HepG2 (cell line): Measurements from ENCODE around the gene FAM111A. TPM values are rescaled to one million over a fixed set of nuclear protein-coding genes. Genes with fewer than 3 reads are reported as not detected.
A peak's percentile ranks its signal among the peaks of the same experiment; 100 is the strongest.

Experiments
- IRF9 ChIP-seq: sonication (generic); formaldehyde crosslinking; IDR thresholded peaks from 2 replicates; pipeline ENCODE4 v1.8.0; 2022; ENCODE audit warnings: missing genetic modification reagents, mild to moderate bottlenecking, borderline replicate concordance
- KLF11 ChIP-seq: IDR thresholded peaks from 2 replicates; pipeline ENCODE4 v1.6.1; 2016; ENCODE audit warnings: missing compliant biosample characterization
- MED8 ChIP-seq: sonication (generic); formaldehyde crosslinking; IDR thresholded peaks from 2 replicates; pipeline ENCODE4 v1.8.1; 2023; ENCODE audit warnings: mild to moderate bottlenecking, missing genetic modification reagents; ENCODE audit not compliant: insufficient replicate concordance
- MLLT10 ChIP-seq: sonication (generic); formaldehyde crosslinking; IDR thresholded peaks from 2 replicates; pipeline ENCODE4 v1.4.0; 2020; ENCODE audit warnings: missing genetic modification reagents
- NFAT5 ChIP-seq: sonication (generic); formaldehyde crosslinking; IDR thresholded peaks from 2 replicates; pipeline ENCODE4 v1.4.0; 2020; ENCODE audit warnings: missing genetic modification reagents
- PAXIP1 ChIP-seq: sonication (generic); formaldehyde crosslinking; conservative IDR thresholded peaks from 2 replicates; pipeline ENCODE4 v1.4.0; 2020; ENCODE audit warnings: mild to moderate bottlenecking, missing genetic modification reagents, moderate library complexity
- RARA ChIP-seq: IDR thresholded peaks from 2 replicates; pipeline ENCODE4 v1.6.1; 2016; ENCODE audit warnings: missing genetic modification reagents, missing compliant biosample characterization
- REST ChIP-seq, 2 experiments: IDR thresholded peaks; 2 replicates each; pipeline ENCODE4 v1.6.1; 2011 to 2012; ENCODE audit warnings: low read length in 2 of 2, borderline replicate concordance in 1 of 2, low read depth in 1 of 2, mild to moderate bottlenecking in 1 of 2, moderate library complexity in 1 of 2
- SAP130 ChIP-seq: IDR thresholded peaks from 2 replicates; pipeline ENCODE4 v1.6.1; 2016; ENCODE audit warnings: low read depth
- THRA ChIP-seq: sonication (generic); formaldehyde crosslinking; IDR thresholded peaks from 2 replicates; pipeline ENCODE4 v1.4.0; 2020; ENCODE audit warnings: missing genetic modification reagents, borderline replicate concordance
- ZMYM2 ChIP-seq: sonication (generic); formaldehyde crosslinking; IDR thresholded peaks from 2 replicates; pipeline ENCODE4 v1.8.0; 2022; ENCODE audit warnings: mild to moderate bottlenecking, missing genetic modification reagents
- ZNF709 ChIP-seq: sonication (generic); formaldehyde crosslinking; IDR thresholded peaks from 2 replicates; pipeline ENCODE4 v1.5.0; 2020; ENCODE audit warnings: mild to moderate bottlenecking, missing genetic modification reagents
- ZZZ3 ChIP-seq: sonication (generic); formaldehyde crosslinking; IDR thresholded peaks from 2 replicates; pipeline ENCODE4 v1.4.0; 2020; ENCODE audit warnings: missing genetic modification reagents, mild to moderate bottlenecking, borderline replicate concordance
- polyA plus RNA-seq, 8 experiments: library from polyadenylated mRNA; depleted of rRNA in 3 of 8; stranded (reverse) in 7 of 8; unstranded in 1 of 8; fragments of >200 nt; fragmentation: Illumina TruSeq in 4 of 8; extraction: Trizol in 4 of 8; gene quantifications; 2 replicates each; pipeline versions ENCODE4 v1.2.1 to v1.2.3, GENCODE V29; 2011 to 2016; ENCODE audit warnings: low read depth in 4 of 8, missing spikeins in 1 of 8, mixed read lengths in 1 of 8; ENCODE audit not compliant: insufficient read depth in 1 of 8
- total RNA-seq, 5 experiments: library from RNA; depleted of rRNA; stranded (reverse); fragments of >200 nt; fragmentation: Illumina TruSeq; extraction: Trizol; gene quantifications; 2 replicates each; pipeline ENCODE4 v1.2.3, GENCODE V29; 2016; ENCODE audit warnings: low read depth in 1 of 5

FAM111A gene
- total and polyA plus RNA-seq, 2 of the 13 experiments (the other 11 are each of a cell fraction or from before 2014, with no cell fraction given): 3.2 to 13.5 TPM

GRCh38 chr11:59171508-59172322 lies 29.1 kb downstream of the FAM111A start, which contains the start of gene DTX4 (continued):
- TF ChIP-seq REST (IDR thresholded peaks at IDR 0.05; ENCODE audit: borderline replicate concordance in 1 of 2, low read depth in 1 of 2, low read length in 2 of 2): no peak
- no peak for TF ChIP-seq KLF11 (CRISPR knock-in tag)
- no peak for TF ChIP-seq ZZZ3 (CRISPR knock-in tag)
- no peak for TF ChIP-seq THRA (CRISPR knock-in tag)
- no peak for TF ChIP-seq ZMYM2 (CRISPR knock-in tag)
- TF ChIP-seq MLLT10: no peak
- peak; percentile 45 for TF ChIP-seq SAP130 (CRISPR knock-in tag)
- TF ChIP-seq ZNF709 (CRISPR knock-in tag): no peak
- TF ChIP-seq NFAT5: peak; percentile 65
- 0 out of 2 replicates have a peak, but pooled peaks have one; percentile 19 for TF ChIP-seq RARA (CRISPR knock-in tag)
- no peak for TF ChIP-seq MED8 (CRISPR knock-in tag)
- TF ChIP-seq IRF9: no peak
- TF ChIP-seq PAXIP1 (CRISPR knock-in tag): no peak
